AG08395 (cell line): Measurements from ENCODE around the gene IGFBP7.

Source experiments
- DNase-seq: peaks from one replicate; pipeline ENCODE4 v3.0.0; 2012; ENCODE audit warnings: mixed read lengths, low spot score

The IGFBP7 gene

DNA sequence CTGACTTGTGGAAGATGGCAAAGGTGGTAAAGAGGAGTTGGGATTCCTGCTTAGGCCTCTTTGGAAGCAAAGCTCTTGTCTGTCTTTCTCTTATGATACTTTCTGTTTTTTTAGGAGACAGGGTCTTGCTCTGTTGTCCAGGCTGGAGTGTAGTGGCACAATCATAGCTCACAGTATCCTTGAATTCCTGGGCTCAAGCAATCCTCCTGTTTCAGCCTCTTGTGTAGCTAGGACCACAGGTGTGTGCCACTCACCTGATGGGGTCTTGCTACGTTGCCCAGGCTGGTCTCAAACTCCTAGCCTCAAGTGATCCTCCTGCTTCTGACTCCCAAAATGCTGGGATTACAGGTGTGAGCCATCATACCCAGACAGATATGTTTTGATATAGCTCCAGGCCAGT, 19.3 kb upstream of the IGFBP7 start:
- DNase-seq: no peak

DNA sequence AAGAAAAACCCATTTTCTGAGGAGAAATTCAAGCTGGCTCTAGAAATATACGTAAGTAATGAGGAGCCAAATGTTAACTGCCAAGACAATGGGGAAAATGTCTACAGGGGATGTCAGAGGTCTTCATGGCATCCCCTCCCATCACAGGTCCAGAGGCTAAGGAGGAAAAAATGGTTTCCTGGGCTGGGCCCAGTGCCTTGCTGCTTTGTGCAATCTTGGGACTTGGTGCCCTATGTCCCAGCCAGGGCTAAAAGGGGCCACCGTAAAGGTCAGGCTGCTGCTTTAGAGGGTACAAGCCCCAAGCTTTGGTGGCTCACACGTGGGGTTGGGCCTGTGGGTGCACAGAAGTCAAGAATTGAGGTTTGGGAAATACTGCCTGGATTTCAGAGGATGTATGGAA, 17.2 kb upstream of the IGFBP7 start:
- no peak for DNase-seq

- DNase-seq: no peak
These were observed 15.8 kb upstream of the IGFBP7 start for GRCh38 chr4:57125996-57126395.

DNA sequence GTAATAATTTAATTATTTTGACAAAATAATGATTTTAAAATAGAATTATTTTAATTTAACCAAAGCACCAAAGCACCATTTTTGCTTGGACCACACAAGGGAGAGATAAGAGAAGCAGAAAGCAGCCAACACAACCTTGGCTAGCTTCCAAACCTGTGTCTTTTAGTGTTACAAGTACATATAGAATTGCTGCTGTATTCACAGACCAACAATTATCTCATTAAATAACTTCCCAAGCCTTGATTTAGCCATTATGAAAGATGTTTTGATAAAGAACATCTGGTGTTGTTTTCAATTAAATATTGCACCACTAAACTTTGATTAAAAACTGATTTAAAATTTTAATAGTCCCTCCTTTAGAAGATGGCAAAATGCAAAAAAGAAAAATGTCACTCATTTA, 14.0 kb upstream of the IGFBP7 start:
- no peak for DNase-seq

- DNase-seq: no peak
These were observed 12.8 kb upstream of the IGFBP7 start for GRCh38 chr4:57122959-57123358.

DNA sequence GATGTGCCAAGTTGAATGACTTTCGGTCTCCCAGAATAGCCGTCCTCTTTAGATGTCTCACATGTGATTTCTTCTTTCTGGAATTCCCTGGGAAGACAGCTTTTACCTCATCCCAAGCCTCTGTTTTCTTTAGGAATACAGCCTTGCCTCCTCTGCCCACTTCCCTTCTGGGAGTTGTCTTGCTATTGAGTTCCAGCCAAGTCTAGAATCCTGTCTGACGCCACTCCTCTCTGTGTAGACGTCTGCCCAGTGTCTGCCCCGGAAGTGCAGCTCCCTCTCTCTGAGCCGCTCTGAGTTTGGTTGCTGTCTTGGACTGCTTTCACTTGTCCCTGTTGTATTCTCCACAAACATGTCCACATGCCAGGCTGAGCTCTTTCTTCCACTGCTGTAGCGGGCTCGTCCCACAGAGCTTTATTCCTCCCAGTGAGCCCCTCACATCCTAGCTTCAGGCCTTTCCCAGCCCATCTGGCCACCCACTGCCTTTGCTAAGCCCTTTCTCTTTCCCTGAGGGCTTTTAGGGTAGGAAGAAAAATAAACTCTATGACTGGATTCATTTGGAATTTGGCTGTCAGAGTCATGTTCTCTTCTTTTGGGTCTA, 9.0 kb upstream of the IGFBP7 start:
- peak; percentile 94 for DNase-seq

GRCh38 chr4:57117491-57117890, 7.3 kb upstream of the IGFBP7 start:
- DNase-seq: no peak

DNA sequence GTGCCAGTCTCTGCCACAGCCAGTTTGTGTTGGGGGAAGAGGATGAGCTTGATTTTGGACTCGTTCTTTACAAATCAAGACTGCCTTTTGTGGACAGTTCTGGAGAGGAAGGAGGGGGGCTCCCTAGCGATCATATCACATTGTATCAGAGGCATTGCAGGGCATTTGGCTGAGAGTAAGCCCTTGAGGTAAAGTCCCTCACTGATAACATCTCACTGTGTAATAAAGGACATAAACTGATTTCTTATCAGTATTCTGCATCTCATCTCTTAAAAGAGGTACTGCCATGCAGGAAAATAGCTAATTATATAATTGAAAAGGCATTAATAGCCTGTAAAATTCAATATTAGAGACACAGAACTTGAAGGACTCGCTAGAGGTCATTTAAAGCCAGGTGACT, 6.1 kb upstream of the IGFBP7 start:
- DNase-seq: no peak

GRCh38 chr4:57114973-57115372, 4.8 kb upstream of the IGFBP7 start:
- DNase-seq: no peak

- DNase-seq: no peak
These were observed 3.7 kb upstream of the IGFBP7 start for GRCh38 chr4:57113870-57114269.

- DNase-seq: peak; percentile 61
These were observed 691 bp upstream of the IGFBP7 start for GRCh38 chr4:57110640-57111511.

- no peak for DNase-seq
These were observed 756 bp downstream of the IGFBP7 start for GRCh38 chr4:57109411-57109846.

DNA sequence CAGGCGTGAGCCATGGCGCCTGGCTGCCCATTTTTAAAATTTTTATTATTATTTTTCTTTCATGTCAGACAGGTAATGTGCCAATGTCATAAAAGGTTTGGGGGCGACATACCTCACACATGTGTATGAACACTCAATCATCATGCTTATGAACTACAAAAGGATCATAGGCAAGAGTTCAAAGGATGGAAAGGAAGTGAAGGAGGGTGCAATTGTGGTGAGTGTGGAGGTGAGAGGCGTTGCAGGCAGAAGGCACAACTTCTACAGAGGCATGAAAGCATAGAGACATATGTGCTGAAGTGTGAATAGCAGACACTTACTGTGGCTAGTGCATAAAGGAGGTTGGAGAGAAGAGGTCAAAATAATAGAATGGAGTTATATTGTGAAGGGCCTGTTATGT, 4.0 kb downstream of the IGFBP7 start:
- no peak for DNase-seq

DNA sequence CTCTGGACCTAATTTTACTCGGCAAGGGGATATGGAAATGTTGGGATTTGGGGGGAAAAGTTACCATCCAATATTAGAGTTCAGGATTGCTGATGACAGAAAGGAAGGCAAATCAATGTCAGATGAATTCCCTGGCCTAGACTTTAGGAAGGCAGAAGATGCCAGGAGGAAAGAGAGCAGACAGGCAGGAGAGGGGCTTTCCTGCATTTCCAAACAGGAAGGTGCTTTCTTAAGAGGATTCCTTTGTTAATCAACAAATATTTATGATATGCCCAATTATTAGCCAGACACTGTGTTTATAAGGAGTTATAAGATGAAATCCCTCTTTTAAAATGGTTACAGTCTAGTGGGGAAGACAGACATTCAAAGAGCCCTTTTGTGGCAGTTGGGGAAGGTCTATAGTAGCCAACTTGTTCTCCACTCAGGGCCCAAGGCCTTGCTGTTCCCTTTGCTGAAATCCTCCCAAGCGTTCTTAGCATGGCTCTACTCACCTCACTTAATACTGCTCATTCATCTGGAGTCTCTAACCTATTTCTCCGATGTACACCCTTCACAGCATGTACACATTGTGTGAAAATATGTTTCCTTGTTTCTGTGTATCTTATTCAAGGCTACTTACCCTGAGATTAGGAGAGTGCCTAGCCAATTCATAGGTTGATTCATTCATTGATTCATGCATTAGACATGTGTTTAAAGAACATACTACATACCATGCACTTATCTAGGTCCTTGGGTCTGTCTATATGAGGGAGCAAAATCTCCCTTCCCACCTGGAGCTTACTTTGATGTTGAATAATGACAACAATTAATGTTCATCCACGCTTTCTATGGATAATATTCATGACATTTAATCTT, 5.3 kb downstream of the IGFBP7 start:
- DNase-seq: no peak

DNA sequence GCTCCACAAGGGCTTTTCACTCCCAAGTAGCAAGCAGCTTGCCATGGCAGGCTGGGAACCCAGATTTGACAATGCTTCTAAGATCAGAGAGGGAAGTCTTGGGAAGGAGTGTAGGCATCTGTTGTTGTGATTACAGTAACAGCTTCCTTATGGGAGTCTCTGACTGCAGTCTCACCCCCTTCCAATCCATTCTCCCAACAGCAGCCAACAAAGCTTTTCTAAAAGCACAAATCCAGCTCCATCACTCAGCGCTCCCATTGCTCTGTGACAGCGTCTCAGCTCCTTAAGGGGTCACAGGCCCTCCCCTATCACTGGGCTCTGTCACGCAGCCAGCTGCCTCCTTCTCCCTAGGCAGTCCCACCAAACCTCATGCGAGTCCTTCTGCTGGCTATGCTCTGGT, 7.1 kb downstream of the IGFBP7 start:
- peak; percentile 18 for DNase-seq

DNA sequence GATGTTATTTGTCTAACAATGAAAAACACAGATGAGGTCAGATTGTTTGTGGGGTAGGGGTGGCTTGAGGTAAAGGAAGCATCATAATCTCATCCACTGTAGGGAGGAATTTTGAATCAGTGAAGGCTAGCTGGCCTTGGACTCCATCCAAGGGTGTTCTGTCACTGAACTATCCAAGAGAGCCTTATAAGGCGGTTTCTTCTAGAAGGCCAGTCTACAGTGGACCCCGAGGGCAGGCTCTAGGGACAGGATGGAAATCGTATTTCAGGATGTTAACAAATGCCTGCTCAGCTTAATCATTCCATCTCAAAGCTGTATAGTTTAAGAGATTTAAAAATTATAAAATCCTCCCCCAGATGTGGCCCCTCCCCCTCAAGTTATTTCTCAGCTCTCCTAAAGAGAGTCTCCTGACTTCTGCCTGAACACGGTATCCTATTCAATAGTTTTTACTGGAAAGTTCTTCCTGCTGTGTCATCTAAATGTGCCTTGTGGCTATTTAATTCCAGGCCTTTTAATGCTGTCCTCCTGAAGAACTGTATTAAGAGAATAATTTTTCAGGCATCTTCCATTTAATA, 8.0 kb downstream of the IGFBP7 start:
- peak; percentile 60 for DNase-seq

DNA sequence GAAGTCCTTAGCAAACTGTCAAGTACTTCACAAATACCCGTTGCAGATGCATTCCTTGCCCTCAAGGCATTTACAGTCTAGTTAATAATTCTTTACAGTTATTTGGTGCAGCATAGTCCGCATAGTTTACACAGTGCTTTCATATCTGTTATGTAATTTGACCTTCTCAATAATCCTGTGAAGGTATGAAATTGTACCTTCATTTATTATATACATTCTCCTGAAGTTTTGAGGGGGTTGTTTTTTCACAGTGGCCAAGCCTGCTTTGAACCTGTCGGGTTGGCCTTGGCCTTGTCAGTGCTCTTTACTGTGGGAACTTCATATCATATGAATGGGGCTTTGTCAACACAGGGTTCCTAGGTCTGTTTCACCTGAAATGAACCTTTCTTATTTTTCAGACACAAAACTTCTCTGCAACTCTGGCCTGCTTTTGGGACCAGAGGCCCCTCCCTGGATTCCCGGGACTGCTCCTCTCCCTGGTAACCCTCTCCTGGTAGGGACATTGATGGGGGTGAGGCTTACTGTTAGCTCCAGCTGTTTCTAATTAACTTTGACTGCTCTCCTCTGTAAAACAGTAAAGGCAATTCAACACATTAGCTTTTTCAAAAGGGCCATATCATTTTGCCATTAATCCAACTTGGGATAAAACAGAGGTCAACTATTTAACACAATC, 9.1 kb downstream of the IGFBP7 start:
- DNase-seq: no peak

DNA sequence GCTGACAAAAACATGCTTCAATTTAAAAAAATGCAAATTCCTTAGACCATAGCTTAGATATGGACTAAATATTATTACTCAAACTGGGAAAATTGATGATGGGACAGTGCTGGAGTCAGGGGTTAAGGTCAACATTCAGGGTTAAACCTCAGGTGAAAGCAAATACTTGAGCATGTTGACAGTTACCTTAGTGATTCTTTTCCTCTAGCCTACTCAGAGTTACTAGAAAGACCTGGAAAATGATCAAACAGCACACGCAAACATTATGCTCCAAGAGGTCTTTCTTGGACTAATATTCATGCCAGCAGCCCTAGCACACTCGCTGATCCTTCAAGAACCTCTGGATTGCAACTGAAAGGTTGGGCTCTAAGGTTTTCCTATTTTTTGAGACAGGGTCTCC, 10.8 kb downstream of the IGFBP7 start:
- DNase-seq: no peak

DNA sequence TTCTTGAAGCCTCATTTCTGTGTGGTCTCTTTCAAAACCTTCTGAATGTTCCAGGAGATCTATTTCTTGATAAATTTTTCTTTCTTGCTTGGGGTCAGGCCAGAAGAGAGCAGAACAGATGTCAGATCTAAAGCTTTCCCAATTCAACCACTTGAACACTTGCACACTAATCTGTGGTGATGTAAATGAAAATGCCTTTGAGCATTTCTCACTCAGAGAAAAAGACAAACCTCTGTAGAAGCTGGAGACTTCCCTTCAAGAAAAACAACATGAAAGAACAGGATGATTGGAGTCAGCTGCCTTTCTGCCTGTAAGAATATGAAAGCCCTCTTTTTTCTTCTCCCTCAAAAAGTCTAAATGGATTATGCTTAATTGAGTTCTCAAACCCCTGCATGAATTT, 11.2 kb downstream of the IGFBP7 start:
- peak; percentile 49 for DNase-seq

DNA sequence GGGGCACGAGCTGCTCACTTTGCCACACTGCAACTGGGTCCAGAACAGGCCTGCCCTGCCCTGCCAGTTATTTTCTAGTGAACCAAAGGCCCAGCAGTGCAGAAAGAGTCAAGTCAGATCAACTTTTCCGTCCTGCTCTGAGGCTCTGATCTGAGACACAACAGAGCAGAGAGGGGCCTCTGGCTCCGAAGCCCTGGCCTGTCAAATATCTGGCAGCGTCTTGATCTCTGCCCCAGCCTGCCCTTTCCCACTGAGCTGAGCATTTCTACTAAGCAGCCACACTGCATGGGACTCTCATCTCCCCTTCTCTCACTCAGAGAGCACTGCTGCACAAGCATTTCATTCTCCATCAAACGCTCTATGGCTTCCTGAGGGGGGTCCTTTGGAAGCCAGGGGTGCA, 11.8 kb downstream of the IGFBP7 start:
- DNase-seq: no peak

DNA sequence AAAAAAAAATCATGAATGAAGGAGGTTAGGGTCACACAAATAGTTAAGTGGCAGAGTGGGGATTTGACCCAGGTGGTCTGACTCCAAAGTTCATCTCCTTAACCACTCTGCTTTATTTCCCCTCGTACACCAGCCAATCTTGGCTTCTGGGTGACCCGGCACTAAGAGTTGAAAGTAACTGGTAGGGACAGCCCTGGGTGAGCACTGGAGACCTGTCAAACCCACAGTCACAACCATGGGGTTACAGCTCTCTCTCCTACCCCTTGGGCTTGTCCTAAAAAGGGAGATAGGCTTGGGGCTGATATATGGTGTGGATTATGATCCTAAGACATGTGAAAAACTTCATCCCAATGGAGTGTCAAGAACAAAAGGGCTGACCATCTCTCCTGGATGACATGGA, 12.5 kb downstream of the IGFBP7 start:
- no peak for DNase-seq

DNA sequence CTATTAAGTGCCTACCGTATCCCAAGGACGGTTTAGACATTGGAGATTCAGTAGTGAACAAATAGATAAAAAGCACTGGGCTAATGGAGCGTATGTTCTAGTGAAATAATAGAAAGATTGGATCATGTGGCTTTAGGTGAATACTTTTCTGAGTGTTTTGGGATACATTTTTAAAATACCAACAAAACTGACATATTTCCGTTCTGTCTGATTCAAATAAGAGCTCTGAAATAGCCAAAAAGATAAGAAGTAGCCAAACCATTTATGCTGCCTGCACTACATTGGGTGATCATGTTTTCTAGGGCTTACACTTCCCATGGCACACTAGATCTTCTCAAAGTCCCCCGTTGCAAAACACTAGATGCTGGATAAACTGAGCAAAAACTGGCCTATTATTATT, 14.2 kb downstream of the IGFBP7 start:
- no peak for DNase-seq
